HUES48 (cell line): ENCODE results near the gene CNP.
A peak's percentile ranks its signal among the peaks of the same experiment; 100 is the strongest.
"Not testable (repeated sequence)": the region's sequence is repeated elsewhere in the genome, so short reads cannot be mapped to it uniquely, and the experiment has no call there.

Experiments
- H3K27ac ChIP-seq: one replicate; pipeline ENCODE4 v1.7.0; 2013; ENCODE audit warnings: low read depth, low read length, inconsistent platforms
- H3K27me3 ChIP-seq: 2 replicates; pipeline ENCODE4 v1.6.1; 2013; ENCODE audit warnings: mild to moderate bottlenecking, low read length; ENCODE audit not compliant: control insufficient read depth, insufficient read depth
- H3K36me3 ChIP-seq: 2 replicates; pipeline ENCODE4 v1.6.1; 2013; ENCODE audit warnings: low read length; ENCODE audit not compliant: control insufficient read depth, insufficient read depth
- H3K4me1 ChIP-seq: 2 replicates; pipeline ENCODE4 v1.6.1; 2013; ENCODE audit warnings: mild to moderate bottlenecking, low read length; ENCODE audit not compliant: control insufficient read depth, insufficient read depth
- H3K4me3 ChIP-seq: 2 replicates; pipeline ENCODE4 v1.5.1; 2013; ENCODE audit warnings: mild to moderate bottlenecking, low read depth, low read length
- H3K9ac ChIP-seq: 2 replicates; pipeline ENCODE4 v1.6.1; 2013; ENCODE audit warnings: mild to moderate bottlenecking, low read depth, low read length, moderate library complexity
- H3K9me3 ChIP-seq: 2 replicates; pipeline ENCODE4 v1.6.1; 2013; ENCODE audit warnings: low read length; ENCODE audit not compliant: control insufficient read depth, insufficient read depth

The CNP gene

GRCh38 chr17:41930009-41930832 is 36.4 kb upstream of the CNP start, which contains the start of gene ODAD4:
TSS of gene ODAD4 (plus strand) at chr17:41930617. CDS start at chr17:41930724, 107 bp downstream.
- H3K27me3 ChIP-seq = no peaks in the 10 kb centered on the region
- H3K4me3 ChIP-seq = peak within 1 kb of the TSS; percentile 79
- H3K9ac ChIP-seq = peak within 1 kb of the TSS; percentile 49
- no peaks in the 10 kb centered on the region for H3K36me3 ChIP-seq
- peak within 1 kb of the TSS; percentile 72 for H3K27ac ChIP-seq
- no peaks in the 10 kb centered on the region for H3K9me3 ChIP-seq
- H3K4me1 ChIP-seq = no peaks in the 10 kb centered on the region

- H3K4me1 ChIP-seq, H3K36me3 ChIP-seq, H3K9ac ChIP-seq, H3K9me3 ChIP-seq, H3K27me3 ChIP-seq: not testable (repeated sequence)
- Histone ChIP-seq H3K27ac (peak overlapping the region; percentile 64), H3K4me3 (peak overlapping the region; percentile 79)
Observed at GRCh38 chr17:41930833-41931156, 35.8 kb upstream of the CNP start.

- not testable (repeated sequence) for H3K9me3 ChIP-seq, H3K36me3 ChIP-seq, H3K4me1 ChIP-seq, H3K9ac ChIP-seq, H3K27me3 ChIP-seq, H3K4me3 ChIP-seq, H3K27ac ChIP-seq
Observed at GRCh38 chr17:41931715-41932114, 34.9 kb upstream of the CNP start.

GRCh38 chr17:41932816-41933389 is 33.7 kb upstream of the CNP start:
- Histone ChIP-seq H3K27me3 (no peaks in the 10 kb centered on the region), H3K4me1 (no peaks in the 10 kb centered on the region), H3K9ac (no peak overlapping the region), H3K4me3 (no peak overlapping the region), H3K9me3 (no peaks in the 10 kb centered on the region), H3K27ac (no peak overlapping the region), H3K36me3 (no peaks in the 10 kb centered on the region)

GRCh38 chr17:41935641-41936040 is 31.0 kb upstream of the CNP start:
- no peaks in the 10 kb centered on the region for H3K4me1 ChIP-seq
- no peak overlapping the region for H3K27ac ChIP-seq
- no peaks in the 10 kb centered on the region for H3K36me3 ChIP-seq
- no peak overlapping the region for H3K4me3 ChIP-seq
- no peaks in the 10 kb centered on the region for H3K9me3 ChIP-seq
- no peak overlapping the region for H3K9ac ChIP-seq
- no peaks in the 10 kb centered on the region for H3K27me3 ChIP-seq

GRCh38 chr17:41937970-41938954 is 28.3 kb upstream of the CNP start:
- H3K27ac ChIP-seq = no peak overlapping the region

GRCh38 chr17:41939044-41939692 is 27.4 kb upstream of the CNP start:
- H3K27ac ChIP-seq = no peak overlapping the region
- H3K27me3 ChIP-seq = no peaks in the 10 kb centered on the region
- no peaks in the 10 kb centered on the region for H3K36me3 ChIP-seq

More at GRCh38 chr17:41937970-41938954, 28.3 kb upstream of the CNP start:
- H3K4me3 ChIP-seq = no peak overlapping the region
- no peaks in the 10 kb centered on the region for H3K9me3 ChIP-seq
- H3K4me1 ChIP-seq = no peaks in the 10 kb centered on the region
- no peak overlapping the region for H3K9ac ChIP-seq
- H3K36me3 ChIP-seq = no peaks in the 10 kb centered on the region
- H3K27me3 ChIP-seq = no peaks in the 10 kb centered on the region

GRCh38 chr17:41939693-41940090 is 26.9 kb upstream of the CNP start:
- no peak overlapping the region for H3K4me3 ChIP-seq
- no peaks in the 10 kb centered on the region for H3K36me3 ChIP-seq
- H3K9ac ChIP-seq = no peak overlapping the region
- H3K27me3 ChIP-seq = no peaks in the 10 kb centered on the region
- no peak overlapping the region for H3K27ac ChIP-seq
- no peaks in the 10 kb centered on the region for H3K4me1 ChIP-seq
- H3K9me3 ChIP-seq = no peaks in the 10 kb centered on the region

More at GRCh38 chr17:41939044-41939692, 27.4 kb upstream of the CNP start:
- Histone ChIP-seq H3K9me3 (no peaks in the 10 kb centered on the region), H3K4me1 (no peaks in the 10 kb centered on the region), H3K4me3 (no peak overlapping the region), H3K9ac (no peak overlapping the region)

- H3K4me1 ChIP-seq = no peaks in the 10 kb centered on the region
- no peaks in the 10 kb centered on the region for H3K27me3 ChIP-seq
- no peaks in the 10 kb centered on the region for H3K9me3 ChIP-seq
- H3K9ac ChIP-seq = no peak overlapping the region
- no peak overlapping the region for H3K4me3 ChIP-seq
- no peaks in the 10 kb centered on the region for H3K36me3 ChIP-seq
- no peak overlapping the region for H3K27ac ChIP-seq
Observed at GRCh38 chr17:41941168-41941567, 25.4 kb upstream of the CNP start.

GRCh38 chr17:41942626-41943373 is 23.8 kb upstream of the CNP start:
- Histone ChIP-seq H3K27me3 (no peaks in the 10 kb centered on the region), H3K4me3 (no peak overlapping the region), H3K36me3 (no peaks in the 10 kb centered on the region), H3K9ac (no peak overlapping the region), H3K27ac (no peak overlapping the region), H3K9me3 (no peaks in the 10 kb centered on the region), H3K4me1 (no peaks in the 10 kb centered on the region)
